Measurements from ENCODE around the gene CFAP57.

DNA sequence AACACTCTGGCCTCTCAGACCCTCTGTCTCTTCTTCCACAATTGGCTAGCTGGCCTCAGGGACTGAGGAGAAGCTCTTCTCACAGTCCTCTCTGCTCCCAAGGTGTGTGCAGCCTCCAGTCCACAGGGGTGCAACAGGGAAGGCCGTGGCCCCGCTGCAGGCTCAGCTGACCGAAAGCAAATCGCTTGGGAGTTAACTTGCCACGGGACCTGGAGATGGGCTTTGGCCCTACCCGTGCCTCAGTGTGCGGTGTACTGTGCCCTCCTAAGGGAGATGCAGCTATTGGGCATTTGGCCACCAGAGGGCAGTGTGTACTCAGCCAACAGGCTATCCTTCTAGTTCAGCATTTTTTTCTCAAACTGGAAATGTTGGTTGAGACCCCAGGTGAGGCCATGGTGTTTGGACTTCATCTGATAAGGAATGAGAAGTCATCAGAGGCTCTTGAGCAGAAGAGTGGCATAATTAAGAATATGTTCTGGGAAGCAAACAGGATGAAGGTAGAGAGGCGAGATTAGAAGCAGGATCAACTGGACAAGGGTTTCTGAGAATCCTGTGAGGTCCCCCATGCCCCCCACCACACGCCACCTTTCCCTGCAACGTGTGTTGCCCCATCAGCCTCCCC, 55.1 kb downstream of the CFAP57 start:
- TF ChIP-seq, protein P1, sequence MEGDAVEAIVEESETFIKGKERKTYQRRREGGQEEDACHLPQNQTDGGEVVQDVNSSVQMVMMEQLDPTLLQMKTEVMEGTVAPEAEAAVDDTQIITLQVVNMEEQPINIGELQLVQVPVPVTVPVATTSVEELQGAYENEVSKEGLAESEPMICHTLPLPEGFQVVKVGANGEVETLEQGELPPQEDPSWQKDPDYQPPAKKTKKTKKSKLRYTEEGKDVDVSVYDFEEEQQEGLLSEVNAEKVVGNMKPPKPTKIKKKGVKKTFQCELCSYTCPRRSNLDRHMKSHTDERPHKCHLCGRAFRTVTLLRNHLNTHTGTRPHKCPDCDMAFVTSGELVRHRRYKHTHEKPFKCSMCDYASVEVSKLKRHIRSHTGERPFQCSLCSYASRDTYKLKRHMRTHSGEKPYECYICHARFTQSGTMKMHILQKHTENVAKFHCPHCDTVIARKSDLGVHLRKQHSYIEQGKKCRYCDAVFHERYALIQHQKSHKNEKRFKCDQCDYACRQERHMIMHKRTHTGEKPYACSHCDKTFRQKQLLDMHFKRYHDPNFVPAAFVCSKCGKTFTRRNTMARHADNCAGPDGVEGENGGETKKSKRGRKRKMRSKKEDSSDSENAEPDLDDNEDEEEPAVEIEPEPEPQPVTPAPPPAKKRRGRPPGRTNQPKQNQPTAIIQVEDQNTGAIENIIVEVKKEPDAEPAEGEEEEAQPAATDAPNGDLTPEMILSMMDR (IDR thresholded peaks at IDR 0.05), result peak; percentile 95
- TF ChIP-seq EZH2 (IDR thresholded peaks at IDR 0.05; ENCODE audit: borderline replicate concordance, insufficient read depth, low read depth, low read length, poor library complexity, severe bottlenecking), result no peak
